GM21723 (cell line): ENCODE data around the gene ZSWIM6.

Experiments
- ATAC-seq: cut with Tn5 transposase; IDR thresholded peaks from one replicate; pipeline ENCODE4 v1.9.1; 2021; ENCODE audit warnings: mild to moderate bottlenecking, moderate library complexity; ENCODE audit not compliant: unreplicated experiment

Gene ZSWIM6

GRCh38 chr5:61357745-61358144, 25.7 kb downstream of the ZSWIM6 start:
- ATAC-seq, result no peak

- ATAC-seq, result no peak
Measured at GRCh38 chr5:61362796-61363368, 30.8 kb downstream of the ZSWIM6 start.

GRCh38 chr5:61363401-61364114, 31.5 kb downstream of the ZSWIM6 start:
- no peak for ATAC-seq

- no peak for ATAC-seq
Measured at GRCh38 chr5:61366497-61367240, 34.6 kb downstream of the ZSWIM6 start.

GRCh38 chr5:61370506-61370905, 38.4 kb downstream of the ZSWIM6 start:
- ATAC-seq, result no peak

GRCh38 chr5:61371474-61371873, 39.4 kb downstream of the ZSWIM6 start:
- ATAC-seq, result no peak

GRCh38 chr5:61379677-61380076, 47.6 kb downstream of the ZSWIM6 start:
- ATAC-seq, result no peak

GRCh38 chr5:61381968-61382367, 49.9 kb downstream of the ZSWIM6 start:
- no peak for ATAC-seq

GRCh38 chr5:61385627-61386026, 53.6 kb downstream of the ZSWIM6 start:
- ATAC-seq, result no peak

GRCh38 chr5:61386045-61386800, 54.2 kb downstream of the ZSWIM6 start:
- ATAC-seq, result no peak

GRCh38 chr5:61389609-61390008, 57.6 kb downstream of the ZSWIM6 start:
- ATAC-seq, result no peak

GRCh38 chr5:61394078-61394704, 62.1 kb downstream of the ZSWIM6 start:
- no peak for ATAC-seq

GRCh38 chr5:61394793-61395192, 62.7 kb downstream of the ZSWIM6 start:
- no peak for ATAC-seq

GRCh38 chr5:61397238-61397637, 65.2 kb downstream of the ZSWIM6 start:
- ATAC-seq, result no peak

- no peak for ATAC-seq
Measured at GRCh38 chr5:61397937-61398336, 65.9 kb downstream of the ZSWIM6 start.

- no peak for ATAC-seq
Measured at GRCh38 chr5:61398440-61398839, 66.4 kb downstream of the ZSWIM6 start.

- ATAC-seq, result no peak
Measured at GRCh38 chr5:61399679-61400078, 67.6 kb downstream of the ZSWIM6 start.

GRCh38 chr5:61401726-61402125, 69.7 kb downstream of the ZSWIM6 start:
- ATAC-seq, result no peak

- ATAC-seq, result no peak
Measured at GRCh38 chr5:61402244-61402823, 70.3 kb downstream of the ZSWIM6 start.
